Small intestine (tissue), 7 donors: ENCODE results near the gene IL17RC. TPM values are rescaled to one million over a fixed set of nuclear protein-coding genes. Genes with fewer than 3 reads are reported as not detected.

ENCODE experiments used
- DNase-seq, 2 donors: peaks; one replicate each; pipeline versions ENCODE4 v3.0.0 to v3.0.0-alpha.2; 2013
- FAIRE-seq: peaks from 2 replicates; lab custom pipeline; 2012; peaks lifted over from hg19 to GRCh38; lab: Jason Lieb, UNC
- H3K27ac ChIP-seq, 3 donors: one replicate each; pipeline ENCODE4 v1.5.1; 2013; ENCODE audit warnings: low read length in 2 of 3, mild to moderate bottlenecking in 2 of 3, control low read depth in 1 of 3, inconsistent platforms in 1 of 3, low read depth in 1 of 3, moderate library complexity in 1 of 3
- H3K27me3 ChIP-seq, 3 donors: one replicate each; pipeline ENCODE4 v1.6.1; 2013; ENCODE audit warnings: low read length in 3 of 3, inconsistent platforms in 1 of 3; ENCODE audit not compliant: control insufficient read depth in 3 of 3, insufficient read depth in 3 of 3
- H3K36me3 ChIP-seq, 3 donors: one replicate each; pipeline ENCODE4 v1.6.1; 2013; ENCODE audit warnings: low read length in 3 of 3, inconsistent platforms in 1 of 3, low read depth in 1 of 3, mild to moderate bottlenecking in 1 of 3, moderate library complexity in 1 of 3; ENCODE audit not compliant: control insufficient read depth in 3 of 3, insufficient read depth in 2 of 3
- H3K4me1 ChIP-seq, 3 donors: one replicate each; pipeline ENCODE4 v1.6.1; 2013; ENCODE audit warnings: low read length in 2 of 3, inconsistent platforms in 1 of 3, low read depth in 1 of 3, mild to moderate bottlenecking in 1 of 3, moderate library complexity in 1 of 3; ENCODE audit not compliant: control insufficient read depth in 3 of 3, insufficient read depth in 2 of 3
- H3K4me3 ChIP-seq, 3 donors: one replicate each; pipeline ENCODE4 v1.5.1; 2013; ENCODE audit warnings: low read length in 3 of 3, control low read depth in 1 of 3, inconsistent platforms in 1 of 3, low read depth in 1 of 3, mild to moderate bottlenecking in 1 of 3, moderate library complexity in 1 of 3
- H3K9me3 ChIP-seq, 2 donors: one replicate each; pipeline ENCODE4 v1.6.1; 2013; ENCODE audit warnings: low read depth in 1 of 2, low read length in 1 of 2; ENCODE audit not compliant: control insufficient read depth in 2 of 2, insufficient read depth in 1 of 2
- WGBS, 3 donors: extraction: QIAGEN DNeasy Blood & Tissue Kit; methylation state at CpG; one replicate each; pipeline ENCODE4 v1.1.7; 2013; 5-methylcytosine and 5-hydroxymethylcytosine counted together
- polyA plus RNA-seq, 4 donors: library from polyadenylated mRNA; stranded (reverse) in 3 of 4; unstranded in 1 of 4; fragments of 200-250 nt in 3 of 4; fragments of 120-200 nt in 1 of 4; gene quantifications; one replicate each; pipeline versions ENCODE4 v1.2.1 to v1.2.3, GENCODE V29; 2013
- donor health status: healthy with polysubstance abuse.
- donor health status: control.
- donor health status: control.
- donor health status: Bipolar disorder and iron deficiency.
- donor health status: healthy.

Gene IL17RC
- polyA plus RNA-seq, 4 donors, result 35.7 to 96.2 (median 41.3) TPM

- H3K27me3 ChIP-seq, result no peaks in the 10 kb centered on the region
- peaks cover 4 to 34% (median 13%) of the 10 kb centered on the region in 3 donors for H3K4me1 ChIP-seq
- FAIRE-seq, result no peak
- WGBS, 3 donors, result 28 to 65% (median 36%) methylated on average over 4 of the region's 4 CpGs
- peak overlapping the region in 1 of 3 donors; percentile 2 for H3K27ac ChIP-seq
- H3K4me3 ChIP-seq, result peak overlapping the region in 2 of 3 donors; percentile 70 to 72
- H3K9me3 ChIP-seq, result peaks cover 0 to 7% of the 10 kb centered on the region in 2 donors
- H3K36me3 ChIP-seq, result peaks cover 0 to 38% (median 0%) of the 10 kb centered on the region in 3 donors
- DNase-seq, result no peak
Observed at GRCh38 chr3:9903904-9904303, 13.0 kb upstream of the IL17RC start.

- Histone ChIP-seq H3K36me3 (peaks cover 0 to 59% (median 12%) of the 10 kb centered on the region in 3 donors), H3K4me3 (no peak overlapping the region), H3K4me1 (peaks cover 4 to 19% (median 11%) of the 10 kb centered on the region in 3 donors), H3K27ac (no peak overlapping the region), H3K9me3 (no peaks in the 10 kb centered on the region), H3K27me3 (no peaks in the 10 kb centered on the region)
- FAIRE-seq, result no peak
- 66 to 73% (median 67%) methylated on average over 5 of the region's 5 CpGs for WGBS, 3 donors
- DNase-seq, result no peak
Observed at GRCh38 chr3:9906480-9906879, 10.4 kb upstream of the IL17RC start.

GRCh38 chr3:9908286-9908685 lies 8.6 kb upstream of the IL17RC start:
- FAIRE-seq (no peak), DNase-seq (peak in 1 of 2 donors; percentile 63)
- no peaks in the 10 kb centered on the region for H3K27me3 ChIP-seq
- H3K36me3 ChIP-seq, result peaks cover 0 to 69% (median 12%) of the 10 kb centered on the region in 3 donors
- no peak overlapping the region for H3K27ac ChIP-seq
- H3K9me3 ChIP-seq, result no peaks in the 10 kb centered on the region
- peaks cover 0 to 11% (median 8%) of the 10 kb centered on the region in 3 donors for H3K4me1 ChIP-seq
- H3K4me3 ChIP-seq, result no peak overlapping the region
- WGBS, 3 donors, result 52 to 78% (median 63%) methylated on average over 3 of the region's 3 CpGs

GRCh38 chr3:9909221-9910013 lies 7.5 kb upstream of the IL17RC start:
- no peak overlapping the region for H3K4me3 ChIP-seq
- WGBS, 3 donors, result 63 to 82% (median 70%) methylated on average over 7 of the region's 7 CpGs
- peaks cover 0 to 77% (median 14%) of the 10 kb centered on the region in 3 donors for H3K36me3 ChIP-seq
- no peaks in the 10 kb centered on the region for H3K27me3 ChIP-seq
- no peaks in the 10 kb centered on the region for H3K9me3 ChIP-seq
- peaks cover 0 to 12% (median 11%) of the 10 kb centered on the region in 3 donors for H3K4me1 ChIP-seq
- DNase-seq (no peak), FAIRE-seq (no peak)
- no peak overlapping the region for H3K27ac ChIP-seq

GRCh38 chr3:9911863-9912262 lies 5.0 kb upstream of the IL17RC start:
- DNase-seq, result no peak
- Histone ChIP-seq H3K9me3 (no peaks in the 10 kb centered on the region), H3K27me3 (no peaks in the 10 kb centered on the region), H3K4me3 (no peak overlapping the region), H3K4me1 (peaks cover 4 to 28% (median 9%) of the 10 kb centered on the region in 3 donors), H3K27ac (no peak overlapping the region), H3K36me3 (peaks cover 0 to 67% (median 14%) of the 10 kb centered on the region in 3 donors)
- 72 to 88% (median 84%) methylated on average over 8 of the region's 8 CpGs for WGBS, 3 donors
- FAIRE-seq, result no peak

GRCh38 chr3:9912294-9912935 lies 4.5 kb upstream of the IL17RC start:
- 49 to 71% (median 58%) methylated on average over 7 of the region's 7 CpGs for WGBS, 3 donors
- no peaks in the 10 kb centered on the region for H3K9me3 ChIP-seq
- FAIRE-seq (no peak), DNase-seq (peak in 1 of 2 donors; percentile 63)
- peaks cover 4 to 32% (median 9%) of the 10 kb centered on the region in 3 donors for H3K4me1 ChIP-seq
- no peaks in the 10 kb centered on the region for H3K27me3 ChIP-seq
- no peak overlapping the region for H3K4me3 ChIP-seq
- no peak overlapping the region for H3K27ac ChIP-seq
- peaks cover 0 to 61% (median 14%) of the 10 kb centered on the region in 3 donors for H3K36me3 ChIP-seq

GRCh38 chr3:9913601-9914000 lies 3.3 kb upstream of the IL17RC start:
- Histone ChIP-seq H3K27me3 (no peaks in the 10 kb centered on the region), H3K4me1 (peaks cover 4 to 35% (median 8%) of the 10 kb centered on the region in 3 donors), H3K27ac (peak overlapping the region in 1 of 3 donors; percentile 11), H3K36me3 (peaks cover 0 to 59% (median 14%) of the 10 kb centered on the region in 3 donors), H3K4me3 (no peak overlapping the region), H3K9me3 (no peaks in the 10 kb centered on the region)
- peak in 1 of 2 donors; percentile 50 for DNase-seq
- FAIRE-seq, result no peak
- 33 to 68% (median 45%) methylated on average over 5 of the region's 5 CpGs for WGBS, 3 donors

GRCh38 chr3:9914011-9914410 lies 2.9 kb upstream of the IL17RC start:
- Histone ChIP-seq H3K27ac (peak overlapping the region in 1 of 3 donors; percentile 71), H3K27me3 (no peaks in the 10 kb centered on the region), H3K36me3 (peaks cover 0 to 55% (median 14%) of the 10 kb centered on the region in 3 donors), H3K4me3 (no peak overlapping the region), H3K9me3 (no peaks in the 10 kb centered on the region), H3K4me1 (peaks cover 4 to 35% (median 6%) of the 10 kb centered on the region in 3 donors)
- DNase-seq (no peak), FAIRE-seq (no peak)
- 52 to 67% (median 64%) methylated on average over 1 of the region's 1 CpG for WGBS, 3 donors
